ENCODE measurements around the gene SHISAL2B. TPM values are rescaled to one million over a fixed set of nuclear protein-coding genes. Genes with fewer than 3 reads are reported as not detected.

SHISAL2B gene
- total RNA-seq, 5 donors from 2014 or later (not counting 1 experiment from before 2014, with no cell fraction given), result not detected

- H3K36me3 ChIP-seq (ENCODE audit: control insufficient read depth in 2 of 2, extremely low read depth in 1 of 2, insufficient read depth in 1 of 2, low read length in 1 of 2), result no peaks in the 10 kb centered on the region
- H3K27ac ChIP-seq (ENCODE audit: low read length), result no peak overlapping the region
- no peaks in the 10 kb centered on the region for H3K4me1 Mint-ChIP-seq
- WGBS (ENCODE audit: insufficient coverage), result 67% methylated on average over 1 of the region's 3 CpGs
- no peaks in the 10 kb centered on the region for H3K9me3 Mint-ChIP-seq
- ChIA-PET POLR2A (no interaction called here), CTCF (interaction anchor here in 1 of 2 donors (0.8 kb wide), 1 partner anchor 11 kb away, joined by 4 read pairs; no protein-coding TSS in a partner anchor)
- H3K4me3 Mint-ChIP-seq, result no peak overlapping the region
- H3K4me1 ChIP-seq (ENCODE audit: control insufficient read depth in 1 of 2, extremely low read depth in 1 of 2, insufficient read depth in 2 of 2, low read length in 2 of 2), result no peaks in the 10 kb centered on the region
- H3K4me3 ChIP-seq (ENCODE audit: control insufficient read depth in 1 of 2, extremely low read depth in 1 of 2, low read length in 1 of 2), result no peak overlapping the region
- no peaks in the 10 kb centered on the region for H3K9me3 ChIP-seq
- H3K27ac Mint-ChIP-seq, result no peak overlapping the region
- H3K36me3 Mint-ChIP-seq, result no peaks in the 10 kb centered on the region
- H3K27me3 Mint-ChIP-seq, result peaks cover 7 to 16% of the 10 kb centered on the region in 2 donors
- ATAC-seq (replicated peaks in 1 of 4), result no peak
- H3K27me3 ChIP-seq (replicated peaks in 1 of 2; ENCODE audit: control insufficient read depth in 2 of 2, extremely low read depth in 1 of 2, insufficient read depth in 2 of 2, low read length in 1 of 2), result peaks cover 0 to 3% of the 10 kb centered on the region in 2 experiments
- DNase-seq, result no peak
These were observed 18.6 kb upstream of the SHISAL2B start for GRCh38 chr5:64671678-64672077.

GRCh38 chr5:64678374-64678773, 11.9 kb upstream of the SHISAL2B start:
- Mint-ChIP-seq H3K27ac (no peak overlapping the region), H3K9me3 (no peaks in the 10 kb centered on the region), H3K27me3 (peaks cover 12 to 17% of the 10 kb centered on the region in 2 donors), H3K4me1 (no peaks in the 10 kb centered on the region), H3K36me3 (no peaks in the 10 kb centered on the region), H3K4me3 (no peak overlapping the region)
- ATAC-seq (replicated peaks in 1 of 4) (no peak), DNase-seq (no peak)
- CTCF ChIA-PET, result no interaction called here
- Histone ChIP-seq H3K36me3 (ENCODE audit: control insufficient read depth in 2 of 2, extremely low read depth in 1 of 2, insufficient read depth in 1 of 2, low read length in 1 of 2) (no peaks in the 10 kb centered on the region), H3K27ac (ENCODE audit: low read length) (no peak overlapping the region), H3K4me1 (ENCODE audit: control insufficient read depth in 1 of 2, extremely low read depth in 1 of 2, insufficient read depth in 2 of 2, low read length in 2 of 2) (no peaks in the 10 kb centered on the region), H3K27me3 (replicated peaks in 1 of 2; ENCODE audit: control insufficient read depth in 2 of 2, extremely low read depth in 1 of 2, insufficient read depth in 2 of 2, low read length in 1 of 2) (peaks cover 0 to 6% of the 10 kb centered on the region in 2 experiments), H3K9me3 (no peaks in the 10 kb centered on the region), H3K4me3 (ENCODE audit: control insufficient read depth in 1 of 2, extremely low read depth in 1 of 2, low read length in 1 of 2) (no peak overlapping the region)
- POLR2A ChIA-PET, result no interaction called here
- WGBS (ENCODE audit: insufficient coverage), result no CpG with 5 or more reads among the region's 5 CpGs

DNA sequence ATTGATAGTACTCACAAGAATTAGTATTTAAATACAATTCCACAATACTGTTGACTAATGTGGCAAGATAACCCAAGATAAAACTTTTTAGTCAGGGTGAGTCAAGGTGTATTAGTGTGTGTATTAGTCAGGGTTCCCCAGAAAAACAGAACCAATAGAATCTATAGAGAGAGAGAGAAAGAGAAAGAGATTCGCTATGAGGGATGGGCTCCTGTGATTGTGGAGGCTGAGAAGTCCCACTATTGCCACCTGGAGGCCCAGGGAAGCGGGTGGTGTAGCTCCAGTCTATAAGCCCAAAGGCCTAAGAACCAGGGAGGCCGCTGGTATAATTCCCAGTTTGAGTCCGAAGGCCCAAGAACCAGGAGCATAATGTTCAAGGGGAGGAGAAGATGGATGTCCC, 10.0 kb upstream of the SHISAL2B start:
- no peaks in the 10 kb centered on the region for H3K36me3 Mint-ChIP-seq
- no peak overlapping the region for H3K4me3 ChIP-seq (ENCODE audit: control insufficient read depth in 1 of 2, extremely low read depth in 1 of 2, low read length in 1 of 2)
- no peaks in the 10 kb centered on the region for H3K4me1 Mint-ChIP-seq
- no peak overlapping the region for H3K27ac Mint-ChIP-seq
- DNase-seq, result no peak
- ChIA-PET POLR2A (no interaction called here), CTCF (no interaction called here)
- H3K9me3 ChIP-seq, result no peaks in the 10 kb centered on the region
- no peak for ATAC-seq (replicated peaks in 1 of 4)
- no peaks in the 10 kb centered on the region for H3K9me3 Mint-ChIP-seq
- no peaks in the 10 kb centered on the region for H3K4me1 ChIP-seq (ENCODE audit: control insufficient read depth in 1 of 2, extremely low read depth in 1 of 2, insufficient read depth in 2 of 2, low read length in 2 of 2)
- no peak overlapping the region for H3K27ac ChIP-seq (ENCODE audit: low read length)
- peaks cover 10 to 14% of the 10 kb centered on the region in 2 donors for H3K27me3 Mint-ChIP-seq
- H3K4me3 Mint-ChIP-seq, result no peak overlapping the region
- peaks cover 0 to 6% of the 10 kb centered on the region in 2 experiments for H3K27me3 ChIP-seq (replicated peaks in 1 of 2; ENCODE audit: control insufficient read depth in 2 of 2, extremely low read depth in 1 of 2, insufficient read depth in 2 of 2, low read length in 1 of 2)
- WGBS (ENCODE audit: insufficient coverage), result 83% methylated on average over 2 of the region's 4 CpGs
- no peaks in the 10 kb centered on the region for H3K36me3 ChIP-seq (ENCODE audit: control insufficient read depth in 2 of 2, extremely low read depth in 1 of 2, insufficient read depth in 1 of 2, low read length in 1 of 2)

- H3K27ac Mint-ChIP-seq, result no peak overlapping the region
- H3K27me3 ChIP-seq (replicated peaks in 1 of 2; ENCODE audit: control insufficient read depth in 2 of 2, extremely low read depth in 1 of 2, insufficient read depth in 2 of 2, low read length in 1 of 2), result peaks cover 3 to 5% of the 10 kb centered on the region in 2 experiments
- WGBS (ENCODE audit: insufficient coverage), result 97% methylated on average over 7 of the region's 7 CpGs
- no peaks in the 10 kb centered on the region for H3K4me1 ChIP-seq (ENCODE audit: control insufficient read depth in 1 of 2, extremely low read depth in 1 of 2, insufficient read depth in 2 of 2, low read length in 2 of 2)
- DNase-seq (no peak), ATAC-seq (replicated peaks in 1 of 4) (no peak)
- H3K27me3 Mint-ChIP-seq, result peaks cover 8 to 14% of the 10 kb centered on the region in 2 donors
- H3K9me3 ChIP-seq, result no peaks in the 10 kb centered on the region
- H3K27ac ChIP-seq (ENCODE audit: low read length), result no peak overlapping the region
- H3K9me3 Mint-ChIP-seq, result no peaks in the 10 kb centered on the region
- H3K36me3 ChIP-seq (ENCODE audit: control insufficient read depth in 2 of 2, extremely low read depth in 1 of 2, insufficient read depth in 1 of 2, low read length in 1 of 2), result no peaks in the 10 kb centered on the region
- no peaks in the 10 kb centered on the region for H3K4me1 Mint-ChIP-seq
- no peaks in the 10 kb centered on the region for H3K36me3 Mint-ChIP-seq
- CTCF ChIA-PET, result no interaction called here
- H3K4me3 ChIP-seq (ENCODE audit: control insufficient read depth in 1 of 2, extremely low read depth in 1 of 2, low read length in 1 of 2), result no peak overlapping the region
- POLR2A ChIA-PET, result no interaction called here
- no peak overlapping the region for H3K4me3 Mint-ChIP-seq
These were observed 7.7 kb upstream of the SHISAL2B start for GRCh38 chr5:64682608-64683007.

GRCh38 chr5:64685866-64686265, 4.4 kb upstream of the SHISAL2B start:
- WGBS (ENCODE audit: insufficient coverage), result 81% methylated on average over 2 of the region's 5 CpGs
- H3K9me3 Mint-ChIP-seq, result no peaks in the 10 kb centered on the region
- Histone ChIP-seq H3K9me3 (no peaks in the 10 kb centered on the region), H3K4me1 (ENCODE audit: control insufficient read depth in 1 of 2, extremely low read depth in 1 of 2, insufficient read depth in 2 of 2, low read length in 2 of 2) (peaks cover 0 to 8% of the 10 kb centered on the region in 2 experiments), H3K36me3 (ENCODE audit: control insufficient read depth in 2 of 2, extremely low read depth in 1 of 2, insufficient read depth in 1 of 2, low read length in 1 of 2) (no peaks in the 10 kb centered on the region), H3K27ac (ENCODE audit: low read length) (no peak overlapping the region), H3K4me3 (ENCODE audit: control insufficient read depth in 1 of 2, extremely low read depth in 1 of 2, low read length in 1 of 2) (no peak overlapping the region), H3K27me3 (replicated peaks in 1 of 2; ENCODE audit: control insufficient read depth in 2 of 2, extremely low read depth in 1 of 2, insufficient read depth in 2 of 2, low read length in 1 of 2) (peaks cover 9 to 12% of the 10 kb centered on the region in 2 experiments)
- H3K36me3 Mint-ChIP-seq, result no peaks in the 10 kb centered on the region
- H3K27ac Mint-ChIP-seq, result no peak overlapping the region
- POLR2A ChIA-PET, result no interaction called here
- H3K4me3 Mint-ChIP-seq, result no peak overlapping the region
- H3K27me3 Mint-ChIP-seq, result peaks cover 23 to 31% of the 10 kb centered on the region in 2 donors
- H3K4me1 Mint-ChIP-seq, result peaks cover 7% of the 10 kb centered on the region in 3 donors
- ATAC-seq (replicated peaks in 1 of 4) (no peak), DNase-seq (no peak)
- CTCF ChIA-PET, result no interaction called here

- peaks cover 0 to 9% of the 10 kb centered on the region in 2 experiments for H3K4me1 ChIP-seq (ENCODE audit: control insufficient read depth in 1 of 2, extremely low read depth in 1 of 2, insufficient read depth in 2 of 2, low read length in 2 of 2)
- H3K4me3 ChIP-seq (ENCODE audit: control insufficient read depth in 1 of 2, extremely low read depth in 1 of 2, low read length in 1 of 2), result no peak overlapping the region
- CTCF ChIA-PET, result no interaction called here
- peaks cover 36 to 51% of the 10 kb centered on the region in 2 donors for H3K27me3 Mint-ChIP-seq
- H3K4me1 Mint-ChIP-seq, result peaks cover 7 to 10% (median 7%) of the 10 kb centered on the region in 3 donors
- no peak for ATAC-seq (replicated peaks in 1 of 4)
- H3K27ac ChIP-seq (ENCODE audit: low read length), result no peak overlapping the region
- no peaks in the 10 kb centered on the region for H3K36me3 Mint-ChIP-seq
- no peak for DNase-seq
- POLR2A ChIA-PET, result no interaction called here
- peaks cover 14 to 17% of the 10 kb centered on the region in 2 experiments for H3K27me3 ChIP-seq (replicated peaks in 1 of 2; ENCODE audit: control insufficient read depth in 2 of 2, extremely low read depth in 1 of 2, insufficient read depth in 2 of 2, low read length in 1 of 2)
- no peaks in the 10 kb centered on the region for H3K9me3 Mint-ChIP-seq
- H3K9me3 ChIP-seq, result no peaks in the 10 kb centered on the region
- H3K27ac Mint-ChIP-seq, result no peak overlapping the region
- no peaks in the 10 kb centered on the region for H3K36me3 ChIP-seq (ENCODE audit: control insufficient read depth in 2 of 2, extremely low read depth in 1 of 2, insufficient read depth in 1 of 2, low read length in 1 of 2)
- WGBS (ENCODE audit: insufficient coverage), result 80% methylated on average over 1 of the region's 3 CpGs
- H3K4me3 Mint-ChIP-seq, result no peak overlapping the region
These were observed 1.9 kb upstream of the SHISAL2B start for GRCh38 chr5:64688391-64688790.

GRCh38 chr5:64688965-64689364, 1.3 kb upstream of the SHISAL2B start:
- H3K4me1 ChIP-seq (ENCODE audit: control insufficient read depth in 1 of 2, extremely low read depth in 1 of 2, insufficient read depth in 2 of 2, low read length in 2 of 2), result peaks cover 0 to 9% of the 10 kb centered on the region in 2 experiments
- H3K9me3 Mint-ChIP-seq, result no peaks in the 10 kb centered on the region
- H3K9me3 ChIP-seq, result no peaks in the 10 kb centered on the region
- H3K36me3 Mint-ChIP-seq, result no peaks in the 10 kb centered on the region
- DNase-seq, result no peak
- no peak overlapping the region for H3K4me3 ChIP-seq (ENCODE audit: control insufficient read depth in 1 of 2, extremely low read depth in 1 of 2, low read length in 1 of 2)
- POLR2A ChIA-PET, result no interaction called here
- H3K36me3 ChIP-seq (ENCODE audit: control insufficient read depth in 2 of 2, extremely low read depth in 1 of 2, insufficient read depth in 1 of 2, low read length in 1 of 2), result no peaks in the 10 kb centered on the region
- no peak for ATAC-seq (replicated peaks in 1 of 4)
- no peak overlapping the region for H3K27ac ChIP-seq (ENCODE audit: low read length)
- H3K4me3 Mint-ChIP-seq, result no peak overlapping the region
- H3K27me3 ChIP-seq (replicated peaks in 1 of 2; ENCODE audit: control insufficient read depth in 2 of 2, extremely low read depth in 1 of 2, insufficient read depth in 2 of 2, low read length in 1 of 2), result peaks cover 14 to 17% of the 10 kb centered on the region in 2 experiments
- peaks cover 7 to 10% (median 7%) of the 10 kb centered on the region in 3 donors for H3K4me1 Mint-ChIP-seq
- CTCF ChIA-PET, result no interaction called here
- H3K27me3 Mint-ChIP-seq, result peaks cover 40 to 55% of the 10 kb centered on the region in 2 donors
- 80% methylated on average over 1 of the region's 3 CpGs for WGBS (ENCODE audit: insufficient coverage)
- H3K27ac Mint-ChIP-seq, result no peak overlapping the region
